ENCODE data around the gene IL3RA.
A peak's percentile ranks its signal among the peaks of the same experiment; 100 is the strongest.

The IL3RA gene

DNA sequence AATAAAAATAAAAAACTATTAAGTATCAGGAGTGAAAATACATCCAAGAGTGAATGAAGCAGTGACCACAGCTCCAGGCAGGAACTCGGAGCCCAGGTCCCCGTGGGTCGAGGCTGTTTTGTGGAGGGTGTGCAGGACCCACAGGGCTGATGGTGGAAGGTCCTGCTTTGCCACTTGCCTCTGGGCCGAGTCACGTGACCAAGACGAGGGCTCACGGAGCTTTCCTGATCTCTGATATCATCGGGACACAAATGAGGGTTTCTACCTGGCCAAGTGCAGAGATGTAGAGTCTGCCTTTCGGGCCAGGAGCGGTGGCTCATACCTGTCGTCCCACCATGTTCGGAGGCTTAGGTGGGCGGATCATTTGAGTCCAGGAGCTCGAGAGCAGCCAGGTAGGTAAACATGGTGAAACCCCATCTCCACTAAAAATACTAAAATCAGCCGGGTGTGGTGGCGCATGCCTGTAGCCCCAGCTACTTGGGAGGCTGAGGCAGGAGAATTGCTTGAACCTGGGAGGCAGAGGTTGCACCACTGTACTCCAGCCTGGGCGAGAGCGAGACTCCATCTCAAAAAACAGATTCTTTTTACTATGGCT lies 48.2 kb downstream of the IL3RA start:
- DNase-seq (ENCODE audit: low spot score), result no peak

GRCh38 chrX:1385253-1386223 lies 49.0 kb downstream of the IL3RA start:
- DNase-seq (ENCODE audit: low spot score), result no peak

GRCh38 chrX:1386338-1387127 lies 49.9 kb downstream of the IL3RA start:
- DNase-seq (ENCODE audit: low spot score), result no peak

DNA sequence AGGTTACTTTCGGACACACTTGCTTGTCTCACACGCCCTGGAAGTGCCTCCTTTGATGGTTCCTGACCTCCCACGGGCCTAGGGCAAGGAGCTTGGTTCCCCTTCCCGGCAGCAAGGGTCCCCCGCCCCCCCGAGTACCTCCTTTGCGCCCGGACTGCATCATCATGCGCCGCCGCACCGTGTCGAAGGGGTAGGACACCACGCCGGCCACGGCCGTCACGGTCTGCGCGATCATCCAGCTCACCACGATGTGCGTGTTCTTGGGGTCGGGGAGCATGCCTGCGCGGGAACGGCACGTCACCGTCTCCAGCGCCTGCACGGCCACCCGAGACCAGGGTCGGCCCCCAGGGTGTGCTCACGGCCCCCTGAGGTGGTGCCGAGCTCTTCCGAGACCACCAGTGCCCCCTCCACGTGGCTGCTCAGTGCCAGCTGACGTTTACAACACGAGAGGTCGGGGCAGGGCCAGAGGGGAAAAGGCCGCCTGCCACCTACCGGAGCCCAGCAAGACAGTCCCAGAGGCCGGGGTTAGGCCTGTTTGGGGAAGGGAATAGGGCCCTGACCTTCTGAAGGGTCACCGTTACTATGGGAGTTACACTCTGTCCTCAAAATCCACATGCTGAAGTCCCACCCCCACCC lies 50.7 kb downstream of the IL3RA start:
- no peak for DNase-seq (ENCODE audit: low spot score)

GRCh38 chrX:1388651-1389050 lies 52.1 kb downstream of the IL3RA start:
- DNase-seq (ENCODE audit: low spot score), result no peak

- DNase-seq (ENCODE audit: low spot score), result no peak
Observed at GRCh38 chrX:1389181-1389992, 52.8 kb downstream of the IL3RA start.

GRCh38 chrX:1389993-1390285 lies 53.4 kb downstream of the IL3RA start:
- no peak for DNase-seq (ENCODE audit: low spot score)

- DNase-seq (ENCODE audit: low spot score), result no peak
Observed at GRCh38 chrX:1390621-1391369, 54.2 kb downstream of the IL3RA start.

DNA sequence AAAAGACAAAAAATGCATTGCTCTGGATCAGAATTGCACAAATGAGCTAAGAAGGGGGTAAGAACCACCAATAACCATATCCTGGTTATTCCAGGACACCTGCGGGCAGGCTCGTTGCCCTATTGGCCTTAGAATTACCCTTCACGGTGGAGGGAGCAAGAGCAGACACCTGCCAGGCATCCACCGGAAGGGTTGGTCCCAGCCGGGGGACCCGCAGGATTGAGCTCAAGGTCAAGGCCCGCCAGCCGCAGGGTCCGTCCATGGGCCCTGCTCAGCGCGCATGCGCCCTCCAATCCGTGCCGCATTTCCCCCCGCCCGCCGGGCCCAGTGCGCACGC lies 54.8 kb downstream of the IL3RA start:
- peak; percentile 82 for DNase-seq (ENCODE audit: low spot score)

DNA sequence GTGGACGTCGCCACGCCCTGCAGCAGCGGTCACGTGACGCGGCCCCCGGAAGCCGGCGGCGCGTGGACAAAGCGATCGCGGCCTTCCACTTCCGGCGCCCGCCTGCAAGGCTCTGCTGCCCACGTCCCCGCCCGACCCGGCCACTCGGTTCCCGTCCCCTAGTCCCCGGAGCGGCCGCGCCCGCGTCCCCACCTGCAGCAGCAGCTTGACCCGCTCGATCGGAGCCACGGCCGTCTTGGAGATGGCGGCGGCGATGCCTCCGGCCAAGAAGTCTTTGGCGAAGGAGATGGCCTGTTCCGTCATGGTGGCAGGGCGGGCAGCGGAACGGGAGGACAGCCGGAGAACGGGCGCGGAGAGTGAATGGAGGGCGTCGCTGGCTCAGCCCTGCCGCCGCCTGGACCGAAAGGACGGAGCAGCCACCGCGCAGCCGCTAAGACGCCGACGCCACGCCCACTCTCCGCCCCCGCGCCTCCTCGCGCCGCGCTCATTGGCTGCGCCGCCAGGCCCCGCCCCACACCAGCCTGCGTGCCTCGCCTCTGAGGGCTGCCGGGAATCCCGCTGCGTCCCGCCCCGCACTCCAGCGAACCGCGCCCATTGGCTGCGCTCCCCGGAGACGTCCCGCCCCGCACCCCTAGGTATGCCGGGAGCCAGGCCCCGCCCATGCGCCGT lies 55.3 kb downstream of the IL3RA start, which contains the start of gene SLC25A6:
Gene SLC25A6 (minus strand): TSS at position 407 of the 669 bp plus-strand sequence. CDS start 104 bp downstream, at position 303.
- DNase-seq (ENCODE audit: low spot score), result peak; percentile 97

- peak; percentile 77 for DNase-seq (ENCODE audit: low spot score)
Observed at GRCh38 chrX:1392376-1393068, 55.9 kb downstream of the IL3RA start.

- DNase-seq (ENCODE audit: low spot score), result no peak
Observed at GRCh38 chrX:1393871-1394615, 57.5 kb downstream of the IL3RA start.

DNA sequence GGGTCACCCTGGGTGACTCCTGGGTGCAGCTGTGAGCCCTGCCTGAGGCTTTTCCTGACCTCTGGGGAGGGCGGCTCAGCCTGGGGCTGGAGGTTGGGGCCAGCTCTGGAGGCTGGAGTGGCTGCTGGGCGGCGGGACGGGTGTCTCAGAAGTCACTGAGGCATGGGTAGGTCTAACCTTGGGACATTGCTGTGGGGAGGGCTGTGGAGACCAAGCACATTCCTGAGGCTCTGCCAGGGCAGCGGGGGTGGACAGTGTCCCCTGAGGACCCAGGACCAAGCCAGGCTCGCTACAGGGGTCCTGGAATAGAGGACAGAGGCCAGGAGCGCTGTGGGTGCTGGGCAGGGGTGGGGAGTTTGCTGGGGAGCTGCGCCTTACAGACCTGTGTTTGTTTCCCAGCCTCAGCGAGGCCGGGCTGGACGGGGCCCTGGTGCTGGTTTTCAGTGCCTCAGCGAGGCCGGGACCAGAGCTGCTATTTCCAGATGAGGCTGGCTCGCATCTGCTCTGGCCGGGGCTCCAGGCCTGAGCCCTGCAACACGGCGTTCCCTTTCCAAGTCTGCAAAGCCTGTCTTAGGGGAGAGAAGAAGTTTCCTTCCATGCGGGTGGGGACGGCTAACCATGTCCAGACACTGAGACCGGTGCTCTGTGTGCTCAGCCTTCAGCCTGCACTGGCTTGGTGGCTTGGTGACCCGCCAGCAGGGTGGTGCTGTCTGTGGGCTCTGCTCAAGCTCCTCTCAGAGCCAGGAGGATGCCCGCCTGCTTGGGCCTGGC lies 58.3 kb downstream of the IL3RA start:
- DNase-seq (ENCODE audit: low spot score), result no peak

GRCh38 chrX:1395646-1396216 lies 59.1 kb downstream of the IL3RA start:
- no peak for DNase-seq (ENCODE audit: low spot score)

DNA sequence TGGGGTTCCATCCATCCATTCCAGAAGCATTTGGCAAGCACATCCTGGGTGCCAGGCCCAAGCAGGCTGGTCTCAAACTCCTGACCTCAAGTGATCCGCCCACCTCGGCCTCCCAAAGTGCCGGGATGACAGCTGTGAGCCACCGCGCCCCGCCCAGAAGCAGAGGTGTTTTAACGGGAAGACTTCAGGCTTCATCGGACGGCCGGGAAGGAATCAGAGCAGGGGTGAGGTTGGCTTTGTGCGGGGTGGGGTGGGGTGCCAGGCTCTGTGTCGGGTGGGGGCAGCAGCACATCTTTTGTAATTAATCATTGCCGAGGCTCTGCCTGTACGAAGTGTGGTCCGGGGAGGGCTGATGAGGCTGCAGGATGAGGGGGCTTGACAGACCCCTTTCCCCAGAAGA lies 60.4 kb downstream of the IL3RA start:
- no peak for DNase-seq (ENCODE audit: low spot score)

- DNase-seq (ENCODE audit: low spot score), result no peak
Observed at GRCh38 chrX:1397441-1398270, 61.1 kb downstream of the IL3RA start.
